HUES64 (cell line): ENCODE data around the gene ABHD6. TPM values are rescaled to one million over a fixed set of nuclear protein-coding genes. Genes with fewer than 3 reads are reported as not detected.
A peak's percentile ranks its signal among the peaks of the same experiment; 100 is the strongest.

Experiments
- H3K27ac ChIP-seq: 2 replicates; pipeline ENCODE4 v1.7.0; 2013; ENCODE audit warnings: low read depth, low read length, inconsistent platforms
- H3K27me3 ChIP-seq: 2 replicates; pipeline ENCODE4 v1.6.1; 2013; ENCODE audit warnings: mild to moderate bottlenecking, low read length; ENCODE audit not compliant: insufficient read depth
- H3K36me3 ChIP-seq: 2 replicates; pipeline ENCODE4 v1.6.1; 2013; ENCODE audit warnings: mild to moderate bottlenecking, low read length; ENCODE audit not compliant: insufficient read depth
- H3K4me1 ChIP-seq: 2 replicates; pipeline ENCODE4 v1.6.1; 2013; ENCODE audit warnings: mild to moderate bottlenecking, low read length, moderate library complexity; ENCODE audit not compliant: insufficient read depth
- H3K4me3 ChIP-seq: 2 replicates; pipeline ENCODE4 v1.5.1; 2013; ENCODE audit warnings: mild to moderate bottlenecking, low read length, moderate library complexity
- H3K9ac ChIP-seq: 2 replicates; pipeline ENCODE4 v1.6.1; 2013; ENCODE audit warnings: mild to moderate bottlenecking, low read depth, low read length
- H3K9me3 ChIP-seq: 2 replicates; pipeline ENCODE4 v1.6.1; 2013; ENCODE audit warnings: low read depth, low read length; ENCODE audit not compliant: insufficient read depth
- WGBS: fragments of 150-250, 120-280 bp; methylation state at CpG from one replicate; pipeline ENCODE4 v1.1.7; 2013; ENCODE audit warnings: missing lambda C conversion rate; 5-methylcytosine and 5-hydroxymethylcytosine counted together
- polyA plus RNA-seq, 2 experiments: library from polyadenylated mRNA; stranded (reverse); fragments of 50-300 nt; gene quantifications; one replicate each; pipeline ENCODE4 v1.2.3, GENCODE V29; 2013

ABHD6 gene, protein sequence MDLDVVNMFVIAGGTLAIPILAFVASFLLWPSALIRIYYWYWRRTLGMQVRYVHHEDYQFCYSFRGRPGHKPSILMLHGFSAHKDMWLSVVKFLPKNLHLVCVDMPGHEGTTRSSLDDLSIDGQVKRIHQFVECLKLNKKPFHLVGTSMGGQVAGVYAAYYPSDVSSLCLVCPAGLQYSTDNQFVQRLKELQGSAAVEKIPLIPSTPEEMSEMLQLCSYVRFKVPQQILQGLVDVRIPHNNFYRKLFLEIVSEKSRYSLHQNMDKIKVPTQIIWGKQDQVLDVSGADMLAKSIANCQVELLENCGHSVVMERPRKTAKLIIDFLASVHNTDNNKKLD
- polyA plus RNA-seq (2013, experiment 1 of 2): 3.5 TPM
- 5.3 TPM for polyA plus RNA-seq (2013, experiment 2 of 2)

GRCh38 chr3:58237238-58237940 lies at the start of gene ABHD6:
Gene ABHD6, plus strand, starts transcription at chr3:58237792. Its CDS starts 18,795 bp downstream, at chr3:58256587.
- WGBS: under 1% methylated on average over 77 of the region's 77 CpGs
- no peaks in the 10 kb centered on the region for H3K36me3 ChIP-seq
- H3K9ac ChIP-seq: peak within 1 kb of the TSS; percentile 67
- peak within 1 kb of the TSS; percentile 50; the same call in 1 of the 2 replicates for H3K27ac ChIP-seq
- H3K9me3 ChIP-seq: no peaks in the 10 kb centered on the region
- H3K4me1 ChIP-seq: peaks cover 6% of the 10 kb centered on the region; the same call in 1 of the 2 replicates
- peaks cover 55% of the 10 kb centered on the region for H3K27me3 ChIP-seq
- H3K4me3 ChIP-seq: peak within 1 kb of the TSS; percentile 91

DNA sequence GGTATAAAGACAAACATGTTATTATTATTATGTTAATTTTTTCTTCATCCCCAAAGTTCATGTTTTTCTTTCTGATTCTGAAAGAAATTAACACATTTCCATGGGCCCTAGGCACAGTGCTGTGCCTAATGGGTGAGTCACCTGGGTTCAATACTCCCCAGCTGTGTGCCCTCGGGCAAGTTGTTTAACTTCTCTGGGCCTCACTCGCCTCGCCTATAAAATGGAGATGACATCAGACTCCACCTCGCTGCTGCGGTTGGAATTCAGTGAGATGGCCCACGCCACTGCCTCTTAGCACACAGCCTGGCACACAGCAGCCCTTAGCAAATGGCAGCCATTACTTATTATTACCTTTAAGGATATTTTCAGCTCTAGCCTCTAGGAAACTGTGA lies 49.4 kb upstream of the ABHD6 start:
- H3K27me3 ChIP-seq: no peaks in the 10 kb centered on the region
- H3K27ac ChIP-seq: no peak overlapping the region
- H3K9me3 ChIP-seq: no peaks in the 10 kb centered on the region
- H3K4me1 ChIP-seq: peaks cover 11% of the 10 kb centered on the region
- H3K4me3 ChIP-seq: no peak overlapping the region
- H3K36me3 ChIP-seq: no peaks in the 10 kb centered on the region
- no peak overlapping the region for H3K9ac ChIP-seq
- WGBS: 50% methylated on average over 6 of the region's 6 CpGs

GRCh38 chr3:58188921-58189451 lies 48.6 kb upstream of the ABHD6 start:
- Histone ChIP-seq H3K27me3 (no peaks in the 10 kb centered on the region), H3K4me3 (no peak overlapping the region), H3K27ac (no peak overlapping the region), H3K9me3 (no peaks in the 10 kb centered on the region), H3K4me1 (peaks cover 11% of the 10 kb centered on the region), H3K9ac (no peak overlapping the region), H3K36me3 (no peaks in the 10 kb centered on the region)
- whole genome bisulfite sequencing: 63% methylated on average over 9 of the region's 10 CpGs

DNA sequence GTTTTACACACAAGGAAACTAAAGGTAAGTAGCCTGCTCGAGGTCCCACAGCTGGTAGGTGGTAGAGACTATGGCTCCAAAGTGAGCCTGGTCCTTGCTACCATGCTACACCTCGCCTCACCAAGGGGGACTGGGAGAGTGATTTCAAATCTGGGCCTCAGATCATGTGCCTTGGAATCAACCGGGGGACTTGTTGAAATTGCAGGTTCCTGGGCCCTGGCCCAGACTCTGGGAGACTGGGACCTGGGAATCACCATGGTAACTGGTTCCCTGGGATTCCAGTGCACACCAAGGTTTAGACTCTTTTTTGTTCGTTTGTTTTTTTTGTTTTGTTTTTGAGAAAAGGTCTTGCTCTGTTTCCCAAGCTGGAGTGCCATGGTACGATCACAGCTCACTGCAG lies 47.9 kb upstream of the ABHD6 start:
- 82% methylated on average over 5 of the region's 5 CpGs for WGBS
- Histone ChIP-seq H3K4me3 (no peak overlapping the region), H3K4me1 (peaks cover 11% of the 10 kb centered on the region), H3K36me3 (no peaks in the 10 kb centered on the region), H3K27ac (no peak overlapping the region), H3K9ac (no peak overlapping the region), H3K9me3 (no peaks in the 10 kb centered on the region), H3K27me3 (no peaks in the 10 kb centered on the region)

GRCh38 chr3:58190291-58190690 lies 47.3 kb upstream of the ABHD6 start:
- Histone ChIP-seq H3K4me3 (no peak overlapping the region), H3K27me3 (no peaks in the 10 kb centered on the region), H3K27ac (no peak overlapping the region), H3K4me1 (peaks cover 11% of the 10 kb centered on the region), H3K36me3 (no peaks in the 10 kb centered on the region), H3K9me3 (no peaks in the 10 kb centered on the region), H3K9ac (no peak overlapping the region)
- whole genome bisulfite sequencing: 98% methylated on average over 4 of the region's 4 CpGs

- Histone ChIP-seq H3K4me3 (no peak overlapping the region), H3K27ac (no peak overlapping the region), H3K9ac (no peak overlapping the region), H3K36me3 (no peaks in the 10 kb centered on the region), H3K9me3 (no peaks in the 10 kb centered on the region), H3K27me3 (no peaks in the 10 kb centered on the region), H3K4me1 (peaks cover 11% of the 10 kb centered on the region)
- 95% methylated on average over 4 of the region's 4 CpGs for WGBS
Measured at GRCh38 chr3:58190882-58191281, 46.7 kb upstream of the ABHD6 start.

- Histone ChIP-seq H3K4me3 (no peak overlapping the region), H3K9ac (no peak overlapping the region), H3K36me3 (no peaks in the 10 kb centered on the region), H3K4me1 (peaks cover 11% of the 10 kb centered on the region), H3K9me3 (no peaks in the 10 kb centered on the region), H3K27me3 (no peaks in the 10 kb centered on the region), H3K27ac (no peak overlapping the region)
- 94% methylated on average over 10 of the region's 10 CpGs for WGBS
Measured at GRCh38 chr3:58191361-58191991, 46.1 kb upstream of the ABHD6 start.

- Histone ChIP-seq H3K27ac (no peak overlapping the region), H3K9me3 (no peaks in the 10 kb centered on the region), H3K4me1 (peaks cover 11% of the 10 kb centered on the region), H3K4me3 (no peak overlapping the region), H3K36me3 (no peaks in the 10 kb centered on the region), H3K27me3 (no peaks in the 10 kb centered on the region), H3K9ac (no peak overlapping the region)
- 75% methylated on average over 5 of the region's 5 CpGs for WGBS
Measured at GRCh38 chr3:58192069-58192468, 45.5 kb upstream of the ABHD6 start.

DNA sequence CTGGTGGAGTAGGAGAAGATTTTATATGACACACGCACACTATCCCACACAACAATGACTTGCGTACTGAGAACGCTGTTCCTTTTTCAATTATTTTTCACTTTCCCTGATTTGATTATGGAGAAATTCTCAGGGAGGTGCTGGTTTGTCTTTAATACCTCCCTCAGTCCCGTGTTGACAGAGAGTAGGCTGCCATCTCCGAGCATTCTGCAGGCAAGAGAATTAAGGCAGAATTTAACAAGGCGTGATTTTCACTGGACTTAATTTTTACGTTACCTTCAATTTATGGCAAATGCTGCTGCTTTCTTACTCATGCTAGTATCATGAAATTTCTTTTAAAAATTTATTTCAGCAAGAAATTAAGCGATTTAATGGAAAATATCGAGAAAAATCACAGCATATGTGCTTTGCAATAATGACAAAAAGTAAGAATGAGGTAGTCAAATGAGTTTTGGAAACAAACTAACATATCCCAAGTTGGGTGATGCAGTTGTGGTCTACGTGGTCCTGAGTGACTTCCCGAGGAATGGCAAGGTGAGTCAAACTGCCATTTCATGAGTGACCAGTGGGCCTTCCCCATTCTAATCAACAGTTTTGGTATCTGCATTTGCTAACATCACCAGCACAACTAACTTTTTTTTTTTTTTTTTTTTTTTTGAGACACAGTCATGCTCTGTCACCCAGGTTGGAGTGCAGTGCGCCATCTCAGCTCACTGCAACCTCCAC lies 43.7 kb upstream of the ABHD6 start:
- WGBS: 96% methylated on average over 10 of the region's 12 CpGs
- Histone ChIP-seq H3K36me3 (no peaks in the 10 kb centered on the region), H3K27ac (no peak overlapping the region)

DNA sequence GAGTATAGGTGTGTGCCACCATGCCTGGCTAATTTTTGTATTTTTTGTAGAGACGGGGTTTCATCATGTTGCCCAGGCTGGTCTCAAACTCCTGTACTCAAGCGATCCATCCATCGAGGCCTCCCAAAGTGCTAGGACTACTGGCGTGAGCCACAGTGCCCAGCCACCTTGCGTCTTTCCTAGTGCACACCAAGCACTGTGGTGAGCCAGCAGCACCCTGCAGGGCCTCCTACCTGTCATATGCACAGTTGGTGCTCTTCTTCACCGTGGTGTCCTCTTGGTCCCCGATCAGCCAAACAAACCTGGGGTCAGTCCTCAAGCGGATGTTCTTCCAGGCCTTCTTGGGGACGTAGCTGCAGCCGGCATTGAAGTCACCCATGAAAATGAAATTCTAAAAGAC lies 40.0 kb upstream of the ABHD6 start:
- Histone ChIP-seq H3K9ac (no peak overlapping the region), H3K4me3 (no peak overlapping the region), H3K4me1 (no peaks in the 10 kb centered on the region), H3K9me3 (no peaks in the 10 kb centered on the region), H3K27ac (no peak overlapping the region), H3K27me3 (no peaks in the 10 kb centered on the region), H3K36me3 (no peaks in the 10 kb centered on the region)
- 95% methylated on average over 10 of the region's 10 CpGs for WGBS

More for the DNA sequence above, 43.7 kb upstream of the ABHD6 start:
- H3K9me3 ChIP-seq: no peaks in the 10 kb centered on the region
- H3K27me3 ChIP-seq: no peaks in the 10 kb centered on the region
- no peak overlapping the region for H3K9ac ChIP-seq
- no peak overlapping the region for H3K4me3 ChIP-seq
- H3K4me1 ChIP-seq: peaks cover 7% of the 10 kb centered on the region
